Natural killer cell (primary cell): ENCODE data around the gene NAB2. TPM values are rescaled to one million over a fixed set of nuclear protein-coding genes. Genes with fewer than 3 reads are reported as not detected.

Experiments
- ATAC-seq, 3 donors: fragments of 150-1000 bp in 2 of 3; fragments of 200-7000 bp in 1 of 3; cut with Tn5 transposase; 1 replicate in 1 of 3; 2 replicates in 2 of 3; pipeline ENCODE4 v1.10.0; 2021; ENCODE audit warnings: mild to moderate bottlenecking in 2 of 3, moderate library complexity in 2 of 3
- DNase-seq, 2 donors: peaks; one replicate each; pipeline versions ENCODE4 v3.0.0 to v3.0.0-alpha.2; 2013 to 2021; ENCODE audit warnings: mixed read lengths in 1 of 2
- H3K27ac ChIP-seq: one replicate; pipeline ENCODE4 v1.5.1; 2013; ENCODE audit warnings: mild to moderate bottlenecking, low read length
- H3K27me3 ChIP-seq: one replicate; pipeline ENCODE4 v1.6.1; 2013; ENCODE audit warnings: low read length; ENCODE audit not compliant: control insufficient read depth, insufficient read depth
- H3K36me3 ChIP-seq: one replicate; pipeline ENCODE4 v1.6.1; 2013; ENCODE audit warnings: low read length; ENCODE audit not compliant: control insufficient read depth, insufficient read depth
- H3K4me1 ChIP-seq: one replicate; pipeline ENCODE4 v1.6.1; 2013; ENCODE audit warnings: low read length; ENCODE audit not compliant: control insufficient read depth, insufficient read depth
- H3K4me3 ChIP-seq: one replicate; pipeline ENCODE4 v1.5.1; 2013; ENCODE audit warnings: low read length
- H3K9me3 ChIP-seq: one replicate; pipeline ENCODE4 v1.6.1; 2013; ENCODE audit warnings: low read length; ENCODE audit not compliant: control insufficient read depth, insufficient read depth
- H3K27ac Mint-ChIP-seq, 2 donors: one replicate each; pipeline ENCODE4 v1.8.0; 2022; ENCODE audit warnings: mild to moderate bottlenecking in 2 of 2, mixed read lengths in 2 of 2, moderate library complexity in 1 of 2
- H3K27me3 Mint-ChIP-seq, 2 donors: one replicate each; pipeline ENCODE4 v1.8.0; 2022; ENCODE audit warnings: low read depth in 2 of 2, mixed read lengths in 2 of 2
- H3K36me3 Mint-ChIP-seq: one replicate; pipeline ENCODE4 v1.8.0; 2022; ENCODE audit warnings: mixed read lengths
- H3K4me1 Mint-ChIP-seq, 2 donors: one replicate each; pipeline ENCODE4 v1.8.0; 2022; ENCODE audit warnings: mixed read lengths in 2 of 2
- H3K4me3 Mint-ChIP-seq: one replicate; pipeline ENCODE4 v1.8.0; 2022; ENCODE audit warnings: mild to moderate bottlenecking, moderate library complexity, mixed read lengths
- H3K9me3 Mint-ChIP-seq, 2 donors: one replicate each; pipeline ENCODE4 v1.8.0; 2022; ENCODE audit warnings: mixed read lengths in 2 of 2
- CTCF ChIP-seq: fragments of 200-600 bp; IDR thresholded peaks from one replicate; pipeline ENCODE4 v1.8.0; 2022; ENCODE audit warnings: antibody characterized with exemption
- WGBS: methylation state at CpG from one replicate; pipeline ENCODE4 v1.1.7; 2013; ENCODE audit warnings: missing lambda C conversion rate; ENCODE audit not compliant: insufficient coverage; 5-methylcytosine and 5-hydroxymethylcytosine counted together
- intact Hi-C: fragments of 100-400 bp; cut with micrococcal nuclease; formaldehyde crosslinking; loops from one replicate; pipeline ENCODE4 v1.14.2; 2022
- total RNA-seq, 4 donors: library from RNA; stranded (reverse); fragments of 120-200 nt in 1 of 4; gene quantifications; one replicate each; pipeline versions ENCODE4 v1.2.3 to v1.2.4, GENCODE V29; 2013 to 2022

Gene NAB2
- total RNA-seq, 3 donors from 2014 or later (not counting 1 experiment from before 2014, with no cell fraction given): 4.2 to 7.0 (median 5.4) TPM

- DNase-seq (peak in 1 of 2 donors; percentile 70), ATAC-seq (no peak)
- WGBS: under 1% methylated on average over 13 of the region's 14 CpGs
- intact Hi-C loops: loop anchor here (2.0 kb wide), 1 partner anchor 26 kb away; no protein-coding TSS in a partner anchor
- Histone ChIP-seq H3K4me1 (peaks cover 40% of the 10 kb centered on the region), H3K27ac (peak overlapping the region; percentile 100), H3K9me3 (no peaks in the 10 kb centered on the region), H3K27me3 (no peaks in the 10 kb centered on the region), H3K4me3 (peak overlapping the region; percentile 71), H3K36me3 (no peaks in the 10 kb centered on the region)
- peaks cover 23 to 37% of the 10 kb centered on the region in 2 donors for H3K4me1 Mint-ChIP-seq
- peak overlapping the region; percentile 96 for H3K4me3 Mint-ChIP-seq
- TF ChIP-seq CTCF: no peak
- H3K27me3 Mint-ChIP-seq: no peaks in the 10 kb centered on the region
- no peaks in the 10 kb centered on the region for H3K9me3 Mint-ChIP-seq
- H3K36me3 Mint-ChIP-seq: no peaks in the 10 kb centered on the region
- H3K27ac Mint-ChIP-seq: peak overlapping the region; percentile 92 to 95
Measured at GRCh38 chr12:57086493-57087009, 2.4 kb upstream of the NAB2 start.

- Histone ChIP-seq H3K4me1 (peaks cover 40% of the 10 kb centered on the region), H3K4me3 (peak overlapping the region; percentile 71), H3K27ac (peak overlapping the region; percentile 100), H3K27me3 (no peaks in the 10 kb centered on the region), H3K36me3 (peaks cover 1% of the 10 kb centered on the region), H3K9me3 (no peaks in the 10 kb centered on the region)
- TF ChIP-seq CTCF: no peak
- under 1% methylated on average over 47 of the region's 52 CpGs for whole genome bisulfite sequencing
- DNase-seq (peak; percentile 75 to 96), ATAC-seq (peak; percentile 48 to 72 (median 55))
- Mint-ChIP-seq H3K4me3 (peak overlapping the region; percentile 96), H3K27me3 (no peaks in the 10 kb centered on the region), H3K27ac (peak overlapping the region; percentile 92 to 95), H3K36me3 (no peaks in the 10 kb centered on the region), H3K4me1 (peaks cover 23 to 37% of the 10 kb centered on the region in 2 donors), H3K9me3 (no peaks in the 10 kb centered on the region)
- intact Hi-C loops: loop anchor here (2.0 kb wide), 1 partner anchor 26 kb away; no protein-coding TSS in a partner anchor
Measured at GRCh38 chr12:57087010-57087690, 1.8 kb upstream of the NAB2 start.

- H3K4me1 Mint-ChIP-seq: peaks cover 23 to 37% of the 10 kb centered on the region in 2 donors
- Histone ChIP-seq H3K36me3 (peaks cover 1% of the 10 kb centered on the region), H3K27me3 (no peaks in the 10 kb centered on the region), H3K4me1 (peaks cover 40% of the 10 kb centered on the region), H3K27ac (peak overlapping the region; percentile 100), H3K9me3 (no peaks in the 10 kb centered on the region), H3K4me3 (peak overlapping the region; percentile 71)
- no peaks in the 10 kb centered on the region for H3K36me3 Mint-ChIP-seq
- peak overlapping the region; percentile 92 to 95 for H3K27ac Mint-ChIP-seq
- DNase-seq (peak; percentile 48 to 86), ATAC-seq (peak; percentile 27 to 37 (median 33))
- WGBS: under 1% methylated on average over 35 of the region's 37 CpGs
- H3K27me3 Mint-ChIP-seq: no peaks in the 10 kb centered on the region
- H3K4me3 Mint-ChIP-seq: peak overlapping the region; percentile 90
- no peak for TF ChIP-seq CTCF
- H3K9me3 Mint-ChIP-seq: no peaks in the 10 kb centered on the region
- intact Hi-C loops: loop anchor here (1.0 to 2.0 kb wide), 2 partner anchors 9 to 25 kb away; no protein-coding TSS in a partner anchor
Measured at GRCh38 chr12:57087691-57088353, 1.1 kb upstream of the NAB2 start.
